ENCODE results near the gene SLC18B1.

DNA sequence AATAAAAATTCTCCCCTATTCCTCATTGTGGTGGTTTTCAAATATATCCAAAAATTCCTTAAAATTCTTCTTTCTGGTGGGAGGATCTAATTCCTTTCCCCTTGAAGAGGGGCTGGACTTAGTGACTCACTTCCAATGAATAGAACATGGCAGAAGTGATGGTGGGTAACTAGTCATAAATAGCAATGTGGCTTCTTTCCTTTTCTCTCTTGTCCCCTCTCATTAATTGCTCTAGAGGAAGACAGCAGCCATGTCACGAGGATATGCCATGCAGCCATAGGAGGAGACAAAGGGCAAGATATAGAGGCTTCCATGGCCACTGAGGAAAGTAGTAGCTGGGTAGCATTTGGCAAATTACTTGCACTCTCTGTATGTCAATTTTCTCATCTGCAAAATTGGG lies 46.6 kb downstream of the SLC18B1 start:
- TF ChIP-seq, protein P1, sequence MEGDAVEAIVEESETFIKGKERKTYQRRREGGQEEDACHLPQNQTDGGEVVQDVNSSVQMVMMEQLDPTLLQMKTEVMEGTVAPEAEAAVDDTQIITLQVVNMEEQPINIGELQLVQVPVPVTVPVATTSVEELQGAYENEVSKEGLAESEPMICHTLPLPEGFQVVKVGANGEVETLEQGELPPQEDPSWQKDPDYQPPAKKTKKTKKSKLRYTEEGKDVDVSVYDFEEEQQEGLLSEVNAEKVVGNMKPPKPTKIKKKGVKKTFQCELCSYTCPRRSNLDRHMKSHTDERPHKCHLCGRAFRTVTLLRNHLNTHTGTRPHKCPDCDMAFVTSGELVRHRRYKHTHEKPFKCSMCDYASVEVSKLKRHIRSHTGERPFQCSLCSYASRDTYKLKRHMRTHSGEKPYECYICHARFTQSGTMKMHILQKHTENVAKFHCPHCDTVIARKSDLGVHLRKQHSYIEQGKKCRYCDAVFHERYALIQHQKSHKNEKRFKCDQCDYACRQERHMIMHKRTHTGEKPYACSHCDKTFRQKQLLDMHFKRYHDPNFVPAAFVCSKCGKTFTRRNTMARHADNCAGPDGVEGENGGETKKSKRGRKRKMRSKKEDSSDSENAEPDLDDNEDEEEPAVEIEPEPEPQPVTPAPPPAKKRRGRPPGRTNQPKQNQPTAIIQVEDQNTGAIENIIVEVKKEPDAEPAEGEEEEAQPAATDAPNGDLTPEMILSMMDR (IDR thresholded peaks at IDR 0.05), result no peak
- TF ChIP-seq SMC3 (IDR thresholded peaks at IDR 0.05) (no peak), RAD21 (conservative IDR thresholded peaks at IDR 0.05 in 1 of 2, IDR thresholded peaks at IDR 0.05 in 1 of 2) (no peak), ESRRA (IDR thresholded peaks at IDR 0.05; ENCODE audit: borderline replicate concordance, low read length) (no peak), EHF (CRISPR knock-in tag; IDR thresholded peaks at IDR 0.05) (no peak), CEBPB (IDR thresholded peaks at IDR 0.05) (no peak), CBX8 (IDR thresholded peaks at IDR 0.05) (no peak), HOXA7 (CRISPR knock-in tag; IDR thresholded peaks at IDR 0.05) (no peak), MYC (IDR thresholded peaks at IDR 0.05; ENCODE audit: borderline replicate concordance, low read length) (no peak)

Measured in A549 (cell line).